GM06990 (cell line): ENCODE measurements around the gene OPCML.

Experiments
- DNase-seq: peaks from one replicate; pipeline ENCODE4 v3.0.0-alpha.2; 2011; ENCODE audit not compliant: insufficient read length; ENCODE audit errors: extremely low read depth
- H3K27me3 ChIP-seq: replicated peaks from 2 replicates; pipeline ENCODE4 v1.6.0; 2011; ENCODE audit warnings: low read length; ENCODE audit not compliant: control insufficient read depth, insufficient read depth
- H3K36me3 ChIP-seq: 2 replicates; pipeline ENCODE4 v1.5.1; 2011; ENCODE audit warnings: low read length; ENCODE audit not compliant: control insufficient read depth, insufficient read depth
- H3K4me3 ChIP-seq: replicated peaks from 2 replicates; pipeline ENCODE4 v1.5.1; 2011; ENCODE audit warnings: low read depth, mild to moderate bottlenecking, control low read depth, low read length
- CTCF ChIP-seq: IDR thresholded peaks from 2 replicates; pipeline ENCODE4 v1.5.1; 2011; ENCODE audit warnings: low read length, control low read depth, mild to moderate bottlenecking, inconsistent platforms; ENCODE audit not compliant: insufficient read depth, poor library complexity, severe bottlenecking

Gene OPCML

GRCh38 chr11:133548641-133549040 is 16.3 kb upstream of the OPCML start:
- no peaks in the 10 kb centered on the region for H3K36me3 ChIP-seq
- no peak overlapping the region for H3K4me3 ChIP-seq
- H3K27me3 ChIP-seq = no peaks in the 10 kb centered on the region; the same call in 1 of the 2 replicates
- no peak for DNase-seq
- no peak for TF ChIP-seq CTCF

- no peak overlapping the region for H3K4me3 ChIP-seq
- no peak for DNase-seq
These were observed 15.7 kb upstream of the OPCML start for GRCh38 chr11:133547808-133548494.

GRCh38 chr11:133545199-133545803 is 13.0 kb upstream of the OPCML start:
- H3K27me3 ChIP-seq = no peaks in the 10 kb centered on the region
- no peaks in the 10 kb centered on the region for H3K36me3 ChIP-seq
- H3K4me3 ChIP-seq = no peak overlapping the region
- peak; percentile 25 for DNase-seq
- TF ChIP-seq CTCF = no peak

More at GRCh38 chr11:133547808-133548494, 15.7 kb upstream of the OPCML start:
- Histone ChIP-seq H3K36me3 (no peaks in the 10 kb centered on the region), H3K27me3 (no peaks in the 10 kb centered on the region; the same call in 1 of the 2 replicates)
- TF ChIP-seq CTCF = no peak

- Histone ChIP-seq H3K4me3 (no peak overlapping the region), H3K27me3 (no peaks in the 10 kb centered on the region), H3K36me3 (no peaks in the 10 kb centered on the region)
- TF ChIP-seq CTCF = no peak
- DNase-seq = no peak
These were observed 9.4 kb upstream of the OPCML start for GRCh38 chr11:133541720-133542095.

GRCh38 chr11:133541021-133541719 is 8.9 kb upstream of the OPCML start:
- Histone ChIP-seq H3K36me3 (no peaks in the 10 kb centered on the region), H3K4me3 (no peak overlapping the region), H3K27me3 (no peaks in the 10 kb centered on the region)
- no peak for DNase-seq
- TF ChIP-seq CTCF = no peak
